Gastrocnemius medialis (tissue), 4 donors: ENCODE results near the gene CDK10. TPM values are rescaled to one million over a fixed set of nuclear protein-coding genes. Genes with fewer than 3 reads are reported as not detected.

Source experiments
- ATAC-seq, 2 donors: fragments of 150-250 bp; one replicate each; pipeline ENCODE4 v1.9.1; 2016
- DNase-seq, 2 donors: peaks; one replicate each; pipeline ENCODE4 v3.0.0-alpha.2; 2019
- H3K27ac ChIP-seq, 4 donors: fragments of 200-600 bp; sonication (generic); 1 replicate in 1 of 4; 2 replicates in 3 of 4; pipeline ENCODE4 v1.5.1; 2016 to 2018; ENCODE audit warnings: mild to moderate bottlenecking in 2 of 4, moderate library complexity in 1 of 4
- H3K27me3 ChIP-seq, 3 donors: fragments of 200-600 bp; sonication (generic) in 2 of 3; 1 replicate in 1 of 3; 2 replicates in 2 of 3; pipeline versions ENCODE4 v1.5.1 to v1.6.0; 2016 to 2019; ENCODE audit warnings: mild to moderate bottlenecking in 1 of 3, moderate library complexity in 1 of 3
- H3K36me3 ChIP-seq, 2 donors: fragments of 200-600 bp; sonication (generic) in 1 of 2; one replicate each; pipeline ENCODE4 v1.5.1; 2017 to 2018
- H3K4me1 ChIP-seq, 2 donors: fragments of 200-600 bp; sonication (generic) in 1 of 2; one replicate each; pipeline ENCODE4 v1.5.1; 2016 to 2017; ENCODE audit warnings: mild to moderate bottlenecking in 2 of 2
- H3K4me3 ChIP-seq, 4 donors: fragments of 200-600 bp; sonication (generic) in 3 of 4; 1 replicate in 1 of 4; 2 replicates in 3 of 4; pipeline ENCODE4 v1.5.1; 2016 to 2019; ENCODE audit warnings: mild to moderate bottlenecking in 2 of 4
- H3K9me3 ChIP-seq, 3 donors: fragments of 200-600 bp; sonication (generic) in 2 of 3; 1 replicate in 1 of 3; 2 replicates in 2 of 3; pipeline ENCODE4 v1.5.1; 2016 to 2019
- POLR2A ChIP-seq, 2 donors: fragments of 450-650 bp; IDR thresholded peaks; one replicate each; pipeline ENCODE4 v1.6.1; 2017; ENCODE audit warnings: antibody characterized with exemption in 2 of 2, mild to moderate bottlenecking in 2 of 2, moderate library complexity in 2 of 2
- in situ Hi-C, 4 donors: fragments of 200-750 bp; cut with MboI; loops; one replicate each; pipeline versions ENCODE4 v1.15.0 to v1.8.0; 2017; ENCODE audit warnings: low sequenced_read_pairs in 4 of 4
- intact Hi-C: fragments of 100-400 bp; cut with DNase I; formaldehyde crosslinking; loops from one replicate; pipeline ENCODE4 v1.15.1; 2023; ENCODE audit warnings: low total_unique reads
- total RNA-seq, 4 donors: library from RNA; depleted of rRNA; stranded (reverse); fragments of >200 nt; gene quantifications; one replicate each; pipeline versions ENCODE4 v1.1.0 to v1.2.3, GENCODE V29; 2016
- TF ChIP-seq, protein P1 (sequence below), 5 experiments: fragments of 450-650 bp in 3 of 5; fragments of 200-600 bp in 2 of 5; sonication (generic) in 2 of 5; IDR thresholded peaks in 4 of 5; conservative IDR thresholded peaks in 1 of 5; 1 replicate in 4 of 5; 2 replicates in 1 of 5; pipeline ENCODE4 v1.5.1; 2016 to 2019; ENCODE audit warnings: antibody characterized with exemption in 5 of 5, mild to moderate bottlenecking in 3 of 5, moderate library complexity in 3 of 5

The CDK10 gene
- total RNA-seq, 4 donors from 2014 or later = 16.9 to 26.1 (median 19.7) TPM

DNA sequence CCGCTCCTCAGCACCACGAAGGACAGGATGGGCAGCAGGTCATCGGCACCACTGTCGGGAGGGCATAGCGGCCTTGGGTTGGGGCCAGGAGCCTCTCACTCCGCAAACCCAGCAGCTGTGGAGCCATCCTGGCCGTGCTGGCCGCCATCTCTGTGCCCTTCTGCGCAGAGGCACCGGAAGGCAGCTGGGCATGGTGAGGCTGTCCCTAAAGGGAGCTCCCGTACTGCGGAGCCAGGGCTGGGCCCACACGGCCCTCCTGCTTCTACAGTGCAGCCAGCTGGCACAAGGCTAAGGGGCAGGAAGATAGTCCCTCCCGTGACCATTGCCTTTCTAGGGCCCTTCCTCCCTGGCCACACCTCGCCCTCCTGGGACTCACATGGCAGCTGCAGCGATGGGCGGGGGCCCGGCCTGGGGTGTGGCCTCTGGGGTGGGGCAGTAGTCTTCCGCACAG, 22.0 kb downstream of the CDK10 start:
- no peak for TF ChIP-seq POLR2A (IDR thresholded peaks at IDR 0.05)
- TF ChIP-seq, protein P1, sequence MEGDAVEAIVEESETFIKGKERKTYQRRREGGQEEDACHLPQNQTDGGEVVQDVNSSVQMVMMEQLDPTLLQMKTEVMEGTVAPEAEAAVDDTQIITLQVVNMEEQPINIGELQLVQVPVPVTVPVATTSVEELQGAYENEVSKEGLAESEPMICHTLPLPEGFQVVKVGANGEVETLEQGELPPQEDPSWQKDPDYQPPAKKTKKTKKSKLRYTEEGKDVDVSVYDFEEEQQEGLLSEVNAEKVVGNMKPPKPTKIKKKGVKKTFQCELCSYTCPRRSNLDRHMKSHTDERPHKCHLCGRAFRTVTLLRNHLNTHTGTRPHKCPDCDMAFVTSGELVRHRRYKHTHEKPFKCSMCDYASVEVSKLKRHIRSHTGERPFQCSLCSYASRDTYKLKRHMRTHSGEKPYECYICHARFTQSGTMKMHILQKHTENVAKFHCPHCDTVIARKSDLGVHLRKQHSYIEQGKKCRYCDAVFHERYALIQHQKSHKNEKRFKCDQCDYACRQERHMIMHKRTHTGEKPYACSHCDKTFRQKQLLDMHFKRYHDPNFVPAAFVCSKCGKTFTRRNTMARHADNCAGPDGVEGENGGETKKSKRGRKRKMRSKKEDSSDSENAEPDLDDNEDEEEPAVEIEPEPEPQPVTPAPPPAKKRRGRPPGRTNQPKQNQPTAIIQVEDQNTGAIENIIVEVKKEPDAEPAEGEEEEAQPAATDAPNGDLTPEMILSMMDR (IDR thresholded peaks at IDR 0.05 in 4 of 5, conservative IDR thresholded peaks at IDR 0.05 in 1 of 5) = no peak
- intact Hi-C loops = no loop called here
- Histone ChIP-seq H3K27ac (no peak overlapping the region), H3K4me1 (no peaks in the 10 kb centered on the region), H3K9me3 (no peaks in the 10 kb centered on the region), H3K4me3 (no peak overlapping the region), H3K36me3 (no peaks in the 10 kb centered on the region), H3K27me3 (peaks cover 5 to 7% (median 6%) of the 10 kb centered on the region in 3 donors)
- DNase-seq (no peak), ATAC-seq (no peak)
- in situ Hi-C loops = loop anchor here in 2 of 4 donors (10.0 kb wide), 2 partner anchors 86 to 166 kb away; partner anchors contain the start of gene TCF25 (in 1 of the 2)

DNA sequence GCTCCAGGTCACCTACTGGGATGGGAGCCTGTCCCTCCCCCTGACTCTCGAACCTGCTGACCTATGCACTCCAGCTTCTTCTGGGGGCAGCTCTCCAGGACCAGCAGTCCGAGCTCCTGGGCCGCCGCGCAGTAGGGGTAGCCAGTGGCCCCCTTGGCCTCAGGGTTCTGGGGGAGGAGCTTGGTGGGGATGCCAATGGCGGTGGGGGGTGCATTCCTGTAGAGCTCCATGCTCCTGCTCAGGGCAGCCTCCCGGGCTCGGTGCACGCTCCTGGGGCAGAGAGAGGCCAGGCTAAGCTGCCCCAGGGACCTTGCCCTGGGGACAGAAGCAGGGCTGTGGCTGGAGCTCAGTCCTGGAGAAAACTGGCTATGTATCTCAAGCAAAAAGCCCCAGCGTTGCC, 22.7 kb downstream of the CDK10 start:
- Histone ChIP-seq H3K4me1 (no peaks in the 10 kb centered on the region), H3K9me3 (no peaks in the 10 kb centered on the region), H3K4me3 (no peak overlapping the region), H3K36me3 (no peaks in the 10 kb centered on the region), H3K27ac (no peak overlapping the region), H3K27me3 (peaks cover 2 to 6% (median 5%) of the 10 kb centered on the region in 3 donors)
- DNase-seq = no peak
- intact Hi-C loops (no loop called here), in situ Hi-C loops (loop anchor here in 2 of 4 donors (10.0 kb wide), 2 partner anchors 86 to 166 kb away; partner anchors contain the start of gene TCF25 (in 1 of the 2))
- ATAC-seq = no peak
- no peak for TF ChIP-seq POLR2A (IDR thresholded peaks at IDR 0.05)
- TF ChIP-seq, protein P1 (IDR thresholded peaks at IDR 0.05 in 4 of 5, conservative IDR thresholded peaks at IDR 0.05 in 1 of 5) = no peak

DNA sequence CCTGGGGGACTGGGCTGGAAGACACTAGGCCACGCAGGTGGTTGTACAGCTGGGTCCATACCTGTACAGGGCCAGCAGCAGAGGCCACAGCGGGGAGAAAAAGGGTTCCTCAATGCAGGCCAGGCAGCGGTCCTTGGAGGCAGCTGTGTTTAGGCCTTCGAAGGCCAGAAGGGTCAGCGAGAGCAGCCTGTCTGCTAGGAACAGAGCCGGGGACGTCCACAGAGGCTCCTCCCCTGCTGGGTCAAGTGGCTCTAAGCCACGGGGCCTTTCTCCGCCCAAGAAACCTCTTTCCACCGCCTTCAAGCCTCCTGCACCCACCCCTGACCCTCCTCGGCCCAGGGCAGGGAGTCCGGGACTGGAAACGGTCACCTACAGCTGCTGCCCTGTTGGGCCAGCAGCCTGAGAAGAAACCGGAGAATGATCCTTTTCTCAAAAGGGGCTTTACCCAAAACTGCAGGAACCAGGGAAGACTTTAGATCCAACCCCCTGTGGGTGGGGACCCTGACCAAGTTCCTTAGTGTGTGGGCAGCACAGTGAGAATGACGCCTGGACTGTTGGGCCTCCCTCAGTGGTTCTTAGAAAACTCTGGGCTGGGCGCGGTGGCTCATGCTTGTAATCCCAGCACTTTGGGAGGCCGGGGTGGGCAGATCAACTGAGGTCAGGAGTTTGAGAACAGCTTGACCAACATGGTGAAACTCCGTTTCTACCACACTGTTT, 23.4 kb downstream of the CDK10 start:
- H3K36me3 ChIP-seq = no peaks in the 10 kb centered on the region
- in situ Hi-C loops = loop anchor here in 2 of 4 donors (10.0 kb wide), 2 partner anchors 85 to 165 kb away; partner anchors contain the start of gene TCF25 (in 1 of the 2)
- no peak for TF ChIP-seq POLR2A (IDR thresholded peaks at IDR 0.05)
- TF ChIP-seq, protein P1 (IDR thresholded peaks at IDR 0.05 in 4 of 5, conservative IDR thresholded peaks at IDR 0.05 in 1 of 5) = no peak
- ATAC-seq (no peak), DNase-seq (no peak)
- H3K4me1 ChIP-seq = no peaks in the 10 kb centered on the region
- no peak overlapping the region for H3K27ac ChIP-seq
- no peaks in the 10 kb centered on the region for H3K9me3 ChIP-seq
- H3K4me3 ChIP-seq = no peak overlapping the region
- peaks cover 0 to 6% (median 0%) of the 10 kb centered on the region in 3 donors for H3K27me3 ChIP-seq
- intact Hi-C loops = no loop called here

DNA sequence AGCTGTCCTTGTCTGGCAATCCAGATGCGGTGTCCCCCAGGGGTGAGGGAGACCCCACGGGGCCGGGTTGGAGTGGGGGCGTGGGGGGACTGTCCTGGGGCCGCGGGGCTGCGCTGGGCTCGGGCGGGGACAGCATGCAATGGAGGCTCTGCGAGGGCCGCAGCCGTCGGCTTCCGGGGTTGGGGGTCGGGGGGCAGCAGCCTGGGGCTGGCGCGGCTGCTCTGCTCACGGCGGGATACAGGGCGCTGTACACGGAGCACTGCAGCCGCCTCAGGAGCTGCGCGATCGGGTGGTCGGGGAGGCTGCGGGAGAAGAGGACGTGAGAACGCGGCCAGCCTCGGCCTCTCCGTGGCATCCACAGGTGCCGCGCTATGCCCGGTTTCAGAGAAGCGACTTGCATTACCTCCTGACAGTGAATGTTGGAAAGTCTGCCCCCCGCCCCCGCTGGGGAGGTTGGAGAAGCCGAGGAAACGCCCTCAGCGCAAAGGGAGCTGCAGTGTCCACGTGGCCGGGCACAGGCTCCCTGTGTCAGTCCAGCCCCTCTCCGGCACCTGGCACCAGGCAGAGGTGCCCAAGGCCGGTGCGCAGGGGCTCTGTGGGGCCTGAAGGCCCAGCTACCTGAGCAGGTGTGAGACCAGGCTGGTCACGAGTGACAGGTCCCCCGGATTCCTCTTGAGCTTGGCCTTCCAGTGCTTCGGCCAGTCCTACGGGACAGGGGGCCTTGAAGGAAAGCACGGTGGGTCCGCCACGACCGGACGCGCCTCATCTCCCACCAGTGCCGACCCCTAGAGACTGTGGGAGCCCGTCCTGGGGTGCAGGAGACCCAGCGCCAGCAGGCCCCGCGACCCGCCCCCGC, 24.4 kb downstream of the CDK10 start:
- intact Hi-C loops = no loop called here
- H3K9me3 ChIP-seq = no peaks in the 10 kb centered on the region
- no peak overlapping the region for H3K4me3 ChIP-seq
- in situ Hi-C loops = no loop called here
- TF ChIP-seq, protein P1 (IDR thresholded peaks at IDR 0.05 in 4 of 5, conservative IDR thresholded peaks at IDR 0.05 in 1 of 5) = no peak
- TF ChIP-seq POLR2A (IDR thresholded peaks at IDR 0.05) = no peak
- no peaks in the 10 kb centered on the region for H3K4me1 ChIP-seq
- DNase-seq = no peak
- peaks cover 0 to 6% (median 0%) of the 10 kb centered on the region in 3 donors for H3K27me3 ChIP-seq
- no peak for ATAC-seq
- H3K27ac ChIP-seq = no peak overlapping the region
- H3K36me3 ChIP-seq = no peaks in the 10 kb centered on the region
